ENCODE results near the gene TMX2.

- no peak for TF ChIP-seq GATA2 (IDR thresholded peaks at IDR 0.05; ENCODE audit: low read depth, low read length)
- TF ChIP-seq GATA3 (IDR thresholded peaks at IDR 0.05; ENCODE audit: low read depth, low read length) = no peak
These were observed 49.2 kb downstream of the TMX2 start, which contains the start of gene CTNND1 for GRCh38 chr11:57761301-57762234.

Measured in SH-SY5Y (cell line).